ENCODE results near the gene SS18L1.

SS18L1 gene

DNA sequence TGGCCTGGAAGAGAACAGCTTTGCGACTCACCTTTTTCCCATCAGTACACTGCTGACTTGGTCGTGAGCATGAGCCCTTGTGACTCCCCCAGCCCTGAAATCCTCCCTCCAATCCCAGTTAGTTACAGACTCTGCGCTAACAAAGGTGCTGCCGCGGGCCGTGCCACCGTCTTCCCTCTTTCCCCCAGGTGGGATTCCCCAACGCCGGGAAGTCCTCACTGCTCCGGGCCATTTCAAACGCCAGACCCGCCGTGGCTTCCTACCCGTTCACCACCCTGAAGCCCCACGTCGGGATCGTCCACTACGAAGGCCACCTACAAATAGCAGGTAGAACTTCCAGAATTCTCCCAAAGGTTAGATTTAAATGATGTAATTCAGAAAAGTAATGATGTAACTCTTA is 55.4 kb downstream of the SS18L1 start:
- DNase-seq, result no peak

DNA sequence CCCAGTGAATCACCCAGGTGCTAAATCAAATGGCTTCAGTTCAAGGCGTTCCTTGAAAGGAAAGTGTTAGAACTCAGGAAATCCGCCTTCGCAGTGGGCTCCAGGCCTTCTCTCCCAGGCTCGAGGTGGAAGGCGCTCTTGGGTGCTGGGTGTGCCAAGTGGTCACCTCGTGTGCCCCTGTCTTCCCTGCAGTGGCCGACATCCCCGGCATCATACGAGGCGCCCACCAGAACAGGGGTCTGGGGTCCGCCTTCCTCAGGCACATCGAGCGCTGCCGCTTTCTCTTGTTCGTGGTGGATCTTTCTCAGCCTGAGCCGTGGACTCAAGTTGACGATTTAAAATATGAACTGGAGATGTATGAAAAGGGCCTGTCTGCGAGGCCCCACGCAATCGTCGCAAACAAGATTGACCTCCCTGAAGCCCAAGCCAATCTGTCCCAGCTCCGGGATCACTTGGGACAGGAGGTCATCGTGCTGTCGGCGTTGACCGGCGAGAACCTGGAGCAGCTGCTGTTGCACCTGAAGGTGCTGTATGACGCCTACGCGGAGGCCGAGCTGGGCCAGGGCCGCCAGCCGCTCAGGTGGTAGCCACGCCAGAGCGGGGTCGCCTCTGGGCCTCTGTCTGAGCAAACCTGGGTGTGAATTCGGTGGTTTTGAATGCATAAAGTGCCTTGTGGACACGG is 57.1 kb downstream of the SS18L1 start:
- no peak for DNase-seq

DNA sequence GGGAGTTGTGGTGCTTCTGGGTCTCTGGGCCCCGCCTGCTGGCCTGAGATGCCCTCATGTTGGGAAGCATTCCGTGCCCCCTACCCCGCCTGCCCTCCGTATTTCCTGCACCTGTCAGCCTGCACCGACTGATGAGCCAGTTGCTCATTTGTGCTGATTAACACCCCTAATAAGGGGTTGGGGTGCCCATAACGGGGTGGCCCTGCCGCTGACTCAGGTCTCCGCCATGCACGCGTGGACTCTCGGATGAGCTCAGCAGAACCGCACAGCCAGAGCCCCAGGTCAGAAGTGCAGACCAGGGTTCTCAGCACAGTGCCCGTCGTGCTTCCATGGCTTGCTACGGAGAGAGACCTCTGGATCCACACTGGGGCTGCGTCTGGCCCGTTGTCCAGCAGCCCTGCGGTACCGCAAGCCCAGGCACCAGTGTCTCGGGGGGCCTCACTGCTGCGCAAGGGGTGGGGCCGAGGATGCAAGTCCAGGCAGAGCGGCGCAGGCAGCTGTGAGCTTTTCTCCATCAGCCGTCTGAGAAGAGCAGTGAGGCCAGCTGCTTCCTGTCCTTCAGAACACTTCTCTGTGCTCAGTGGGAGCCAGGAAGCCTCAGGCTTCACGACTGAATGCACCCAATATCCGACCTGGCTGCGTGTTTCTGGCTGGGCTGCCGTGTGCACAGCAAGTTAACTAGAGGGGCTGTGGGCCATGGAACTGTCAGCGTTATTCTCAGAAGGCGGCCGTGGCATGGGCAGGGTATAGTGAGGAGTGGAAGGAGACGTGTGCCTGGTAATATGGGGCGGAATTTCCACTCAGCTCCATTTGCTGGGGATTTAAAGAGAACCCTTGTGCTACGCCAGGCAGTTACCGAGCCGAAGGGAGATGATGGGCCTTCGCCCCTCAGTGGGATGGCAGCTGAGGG is 57.9 kb downstream of the SS18L1 start:
- no peak for DNase-seq

DNA sequence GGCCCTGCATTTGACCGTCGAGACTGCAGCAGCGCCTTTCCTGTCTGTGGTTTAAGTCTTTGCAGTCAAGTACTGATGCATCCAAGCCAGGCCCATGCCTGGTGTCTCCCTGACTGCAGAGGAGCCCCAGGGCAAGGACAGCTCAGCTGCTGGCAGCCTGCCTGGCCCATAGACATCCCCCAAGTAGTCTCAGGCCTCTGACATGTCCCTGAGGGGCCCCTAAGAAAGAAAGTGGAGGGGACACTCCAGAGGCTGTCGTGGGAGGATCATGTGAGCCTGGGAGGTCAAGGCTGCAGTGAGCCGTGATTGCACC is 58.5 kb downstream of the SS18L1 start:
- no peak for DNase-seq

DNA sequence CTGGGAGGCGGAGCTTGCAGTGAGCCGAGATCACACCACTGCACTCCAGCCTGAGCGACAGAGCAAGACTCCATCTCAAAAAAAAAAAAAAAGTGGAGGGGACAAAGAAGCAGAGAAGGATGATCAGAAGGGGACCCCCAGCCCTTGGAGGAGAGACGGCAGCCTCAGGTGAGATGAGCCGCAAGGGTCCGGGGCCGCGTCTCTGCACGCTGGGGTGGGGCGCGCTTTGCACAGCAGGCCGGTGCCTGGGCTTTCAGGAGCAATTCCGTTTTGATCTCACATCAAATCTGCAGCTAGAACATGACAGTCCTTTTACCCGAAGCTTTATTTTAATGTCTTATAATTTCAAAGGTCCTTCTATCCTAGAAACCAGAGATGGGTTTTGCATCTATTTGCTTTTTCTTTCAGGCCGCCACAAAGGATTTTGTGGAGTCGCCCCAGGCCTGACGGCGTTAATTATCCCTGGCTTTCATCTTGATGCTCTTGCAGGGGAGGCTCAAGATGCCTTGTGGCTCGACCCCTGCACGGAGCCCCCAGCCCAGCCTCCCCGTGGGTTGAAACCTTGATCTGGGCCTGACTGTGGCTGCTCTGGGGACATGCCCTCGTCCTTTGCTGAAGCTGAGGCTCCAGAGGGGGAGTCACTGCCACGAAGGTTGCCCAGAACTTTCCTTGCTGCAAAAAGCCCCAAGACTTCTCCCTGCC is 59.3 kb downstream of the SS18L1 start:
- DNase-seq, result no peak

DNA sequence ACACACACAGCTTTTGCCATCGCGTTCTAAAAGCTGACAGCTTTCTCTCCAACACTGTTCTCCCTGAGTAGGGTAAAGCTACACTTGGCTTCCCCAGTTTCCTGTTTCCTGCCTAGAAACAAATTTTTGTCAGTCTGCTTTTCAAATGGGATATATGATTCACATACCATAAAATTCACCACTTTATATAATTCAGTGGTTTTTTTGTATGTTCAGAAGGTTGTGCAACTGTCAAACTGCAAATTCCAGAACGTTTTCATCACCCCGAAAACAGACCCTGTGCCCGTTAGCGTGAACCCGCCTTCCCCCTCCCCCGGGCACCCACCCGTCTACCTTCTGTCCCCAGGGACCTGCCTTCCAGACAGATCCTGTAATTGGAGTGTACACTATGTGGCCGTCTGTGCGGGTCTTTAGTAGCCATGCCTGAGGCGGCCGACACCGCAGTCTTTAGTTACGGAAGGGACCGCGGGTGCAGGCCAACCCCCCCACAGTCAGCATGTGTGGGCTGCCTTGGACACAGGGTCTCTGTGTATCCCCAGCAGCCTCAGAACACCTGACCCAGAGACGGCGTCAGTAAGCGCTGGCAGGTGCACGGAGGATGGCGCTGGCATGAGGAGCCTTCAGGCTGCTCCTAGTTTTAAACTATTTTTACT is 59.9 kb downstream of the SS18L1 start:
- no peak for DNase-seq

DNA sequence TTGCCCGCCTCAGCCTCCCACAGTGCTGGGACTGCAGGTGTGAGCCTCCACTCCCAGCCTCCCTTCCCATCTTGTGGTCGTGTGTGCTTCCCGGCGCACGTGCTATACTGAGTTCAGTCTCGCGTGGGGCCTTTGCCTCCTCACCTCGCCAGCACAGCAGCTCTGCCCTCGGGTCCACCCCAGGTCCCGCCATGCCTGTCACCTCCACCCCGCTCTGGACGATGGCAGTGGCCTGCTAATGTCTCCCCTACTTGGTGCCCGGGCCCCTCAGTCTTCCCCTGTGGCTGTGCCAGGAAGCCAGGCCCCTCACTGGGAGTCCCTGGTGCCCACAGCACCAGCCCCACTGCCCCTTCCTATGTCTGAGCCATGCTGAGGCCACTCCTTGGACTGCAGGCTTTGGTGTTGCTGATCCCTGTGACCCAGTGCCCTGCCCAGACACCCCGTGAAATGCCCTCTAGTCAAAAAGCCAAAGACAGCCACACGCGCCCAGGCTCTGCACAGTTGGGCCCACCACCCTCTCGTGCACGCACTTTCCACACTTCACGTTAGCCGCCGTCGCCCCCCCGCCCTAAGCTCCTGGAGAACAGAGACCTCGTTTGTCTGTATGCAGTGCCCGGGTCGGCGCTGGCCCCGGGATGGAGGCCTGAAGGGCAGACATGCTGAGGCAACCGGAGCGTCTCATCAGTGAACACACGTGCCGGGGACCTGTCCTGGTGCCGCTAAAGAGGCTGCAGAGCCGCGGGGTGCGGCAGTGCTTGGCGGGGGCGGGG is 62.2 kb downstream of the SS18L1 start:
- DNase-seq, result no peak

DNA sequence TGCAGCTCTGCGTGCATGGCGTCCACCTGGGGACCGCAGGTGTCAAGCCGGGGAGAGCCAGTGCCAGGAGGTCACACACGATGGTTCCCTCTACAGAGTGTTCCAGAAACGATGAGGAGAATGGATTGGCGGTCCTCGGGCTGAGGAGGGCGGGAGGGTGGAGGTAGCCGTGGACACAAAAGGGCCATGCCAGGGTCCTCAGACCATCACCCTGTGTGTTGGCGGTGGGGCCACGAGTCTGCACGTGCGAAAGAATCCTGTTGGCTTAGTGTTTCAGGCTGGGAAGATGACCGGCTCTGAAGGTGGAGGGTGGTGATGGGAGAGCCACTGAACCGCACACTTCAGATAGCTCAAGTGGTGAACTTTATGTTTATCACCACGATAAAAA is 62.8 kb downstream of the SS18L1 start:
- no peak for DNase-seq

DNA sequence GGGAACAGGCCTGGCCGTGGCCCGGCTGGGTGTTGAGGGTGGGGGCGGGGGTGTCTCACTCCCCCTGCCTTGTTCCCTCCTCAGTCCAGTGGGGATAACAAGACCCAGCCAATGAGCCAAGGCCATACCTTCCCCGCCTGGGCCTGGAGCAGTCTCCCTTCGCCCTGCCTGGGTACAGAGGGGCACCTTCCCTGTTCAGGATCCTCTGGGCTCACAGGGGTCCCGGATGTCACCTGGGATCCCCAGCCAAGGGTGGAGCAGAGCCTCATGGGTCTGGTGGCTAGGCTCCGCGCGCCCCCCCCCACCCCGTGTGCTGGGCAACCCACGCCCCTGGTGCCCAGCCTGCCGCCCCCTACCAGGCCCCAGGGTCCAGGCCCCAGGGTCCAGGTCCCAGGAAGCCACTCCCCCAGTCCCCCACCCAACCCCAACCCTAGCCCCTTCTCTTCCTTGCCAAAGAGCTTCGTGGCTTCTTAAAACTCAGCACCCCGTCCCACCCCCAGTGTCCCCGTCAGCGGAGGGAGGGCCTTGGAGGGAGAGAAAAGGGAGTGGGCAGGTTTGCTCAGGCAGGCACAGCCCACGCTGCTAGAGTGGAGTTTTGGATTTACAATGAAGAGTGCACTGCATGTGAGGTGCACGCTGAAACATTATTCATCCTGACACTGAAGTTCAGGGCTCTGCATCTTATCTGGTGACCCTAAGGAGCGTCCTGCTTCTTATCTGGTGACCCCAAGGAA is 64.7 kb downstream of the SS18L1 start:
- no peak for DNase-seq

DNA sequence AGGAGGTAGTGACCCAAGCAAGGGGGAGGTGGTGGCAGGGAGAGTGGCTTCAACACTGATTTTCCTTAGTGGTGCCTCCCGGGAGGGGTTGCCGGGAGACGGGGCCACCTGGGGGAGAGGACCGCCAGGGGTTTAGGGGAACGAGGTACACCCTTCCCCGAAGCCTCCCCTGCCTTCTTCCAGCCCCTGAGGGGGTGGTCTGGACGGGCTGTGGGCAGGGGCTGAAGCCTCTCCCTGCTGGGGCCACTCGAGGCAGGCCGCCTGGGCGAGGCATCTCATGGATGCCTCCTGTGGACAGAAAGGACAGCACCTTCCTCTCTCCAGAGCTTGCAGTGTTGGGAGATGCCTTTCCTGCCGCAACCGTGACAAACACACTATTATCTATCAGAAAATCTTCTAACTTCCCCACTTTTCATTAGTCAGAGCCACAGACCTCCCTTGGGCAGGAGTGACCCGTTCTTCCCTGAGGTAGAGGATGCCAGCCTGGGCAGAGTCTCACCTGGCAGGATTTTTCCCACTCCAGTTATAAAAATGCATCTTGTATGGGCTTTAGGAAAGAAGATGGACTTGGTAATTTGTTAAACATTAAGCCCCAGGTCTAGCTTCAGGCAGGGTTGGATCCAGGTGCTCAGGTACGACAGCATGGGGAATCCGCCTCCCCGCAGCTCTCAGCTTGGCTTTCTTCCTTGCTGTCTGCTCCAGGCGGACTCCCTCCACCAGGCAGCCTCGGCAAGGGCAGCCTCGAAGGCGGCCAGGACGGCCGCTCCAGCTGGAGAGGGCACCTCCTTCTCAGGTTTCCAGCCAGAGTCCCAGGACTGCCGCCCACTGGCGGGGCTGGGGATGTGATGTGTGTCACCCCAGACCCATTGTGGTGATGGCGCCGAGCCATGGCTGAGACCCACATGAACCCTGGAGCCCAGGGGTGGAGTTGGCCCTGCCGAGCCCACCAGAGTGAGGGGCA is 65.5 kb downstream of the SS18L1 start:
- DNase-seq, result no peak

DNA sequence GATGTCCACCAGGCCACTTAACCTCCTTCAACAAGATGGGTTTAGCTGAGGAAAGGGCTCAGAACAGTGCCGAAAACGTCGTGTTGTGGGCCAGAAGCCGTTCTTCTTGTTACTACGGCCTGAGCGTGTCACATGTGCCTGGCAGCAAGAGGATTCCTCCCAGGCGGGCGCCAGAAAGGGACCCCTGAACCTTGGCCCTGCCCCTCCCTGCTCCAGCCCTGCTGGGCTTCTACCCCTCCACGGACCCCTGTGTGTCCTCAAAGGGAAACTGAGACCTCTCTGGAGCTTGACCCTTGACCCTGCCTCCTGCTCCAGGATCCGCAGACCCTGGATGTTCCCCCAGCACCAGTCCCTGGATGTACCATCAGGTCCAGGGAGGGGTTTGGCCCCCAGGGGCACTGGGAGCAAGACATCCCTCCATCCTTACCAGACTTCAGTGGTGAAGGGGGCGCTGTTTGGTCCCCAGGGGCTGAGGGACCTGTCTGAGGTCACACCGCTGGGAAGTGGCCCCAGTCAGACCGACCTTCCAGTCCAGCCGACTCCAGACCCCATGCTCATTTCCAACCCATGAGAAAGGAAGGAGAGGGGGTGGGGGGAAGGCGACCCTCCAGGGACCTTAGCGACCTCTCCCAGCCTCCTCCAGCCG is 66.4 kb downstream of the SS18L1 start:
- DNase-seq, result no peak

DNA sequence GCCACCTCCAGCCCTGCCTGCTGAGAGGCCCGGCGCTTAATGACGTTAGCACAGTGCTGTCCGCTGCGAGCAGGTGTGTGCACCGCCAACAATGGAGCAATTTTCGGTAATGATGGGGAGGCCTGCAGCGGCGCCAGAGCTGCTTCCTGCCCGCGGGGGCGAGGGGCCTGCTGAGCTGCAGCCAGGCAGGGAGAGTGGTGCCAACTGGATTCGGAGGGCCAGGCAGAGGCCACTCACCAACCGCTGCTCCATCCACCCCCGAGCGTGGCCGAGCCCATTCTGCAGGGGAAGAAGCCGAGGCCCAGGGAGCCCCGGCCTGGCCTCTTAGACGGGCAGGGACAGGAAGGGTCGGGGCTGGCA is 66.9 kb downstream of the SS18L1 start:
- DNase-seq, result no peak

DNA sequence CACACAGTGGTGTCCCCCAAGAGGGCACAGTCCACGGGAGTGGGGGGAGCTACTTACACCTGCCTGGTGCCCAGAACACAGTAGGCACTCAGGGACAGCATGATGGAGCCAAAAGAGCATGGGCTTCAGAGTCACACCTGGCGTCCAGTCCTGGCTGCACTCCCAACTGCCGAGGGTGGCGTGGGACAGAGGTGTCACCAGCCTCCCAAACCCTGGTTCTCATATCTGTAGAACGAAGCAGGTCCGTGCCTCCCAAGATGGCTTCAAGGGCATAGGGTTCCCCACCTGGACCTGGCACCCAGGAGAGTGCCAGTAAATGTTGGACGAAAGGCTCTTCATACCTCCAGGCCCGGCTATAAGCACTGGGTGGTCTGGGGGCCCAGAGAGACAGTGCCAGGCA is 67.6 kb downstream of the SS18L1 start:
- no peak for DNase-seq

DNA sequence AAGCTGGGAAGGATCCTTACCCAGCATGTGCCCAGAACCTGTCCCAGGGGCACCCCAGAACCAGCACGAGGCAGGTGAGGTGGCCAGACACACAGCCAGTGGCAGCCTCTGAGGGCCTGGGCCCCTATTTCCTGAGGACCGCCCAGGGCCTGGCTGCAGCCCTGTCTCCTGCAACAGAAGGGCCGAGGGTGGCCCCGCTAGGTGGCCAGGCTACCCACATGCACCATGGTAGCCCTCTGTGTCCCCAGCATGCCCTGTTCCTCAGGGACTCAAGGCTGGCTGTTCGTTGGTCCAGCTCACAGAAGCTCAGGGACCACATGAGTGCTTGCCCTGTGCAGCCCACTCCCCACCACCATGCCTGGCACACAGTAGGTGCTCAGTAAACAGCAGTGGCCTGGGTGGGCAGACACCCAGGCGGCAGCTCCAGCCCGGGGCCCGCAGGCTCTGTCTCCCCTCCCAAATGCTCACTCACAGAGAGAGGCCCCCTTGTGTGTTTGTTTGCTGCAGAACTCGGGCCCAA is 68.3 kb downstream of the SS18L1 start:
- DNase-seq, result no peak

DNA sequence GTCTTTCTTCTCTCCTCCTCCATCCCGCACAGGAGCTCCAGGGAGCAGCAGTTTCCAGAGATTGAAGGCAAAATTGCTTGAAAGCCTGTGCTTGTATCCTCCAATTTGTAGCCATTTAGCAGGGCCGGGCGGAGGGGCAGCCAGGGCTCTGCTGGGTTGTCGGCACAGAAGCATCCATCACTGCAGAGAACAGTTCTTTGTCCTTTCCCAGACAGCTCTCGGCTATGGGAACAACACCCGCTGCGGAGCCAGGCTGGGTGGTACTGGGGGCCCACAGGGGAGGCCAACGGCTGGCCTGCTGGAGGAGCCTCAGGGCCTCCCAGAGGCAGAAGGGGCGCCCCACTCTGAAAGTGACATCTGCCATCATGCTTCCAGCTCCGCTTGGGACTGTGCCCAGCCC is 68.7 kb downstream of the SS18L1 start:
- DNase-seq, result no peak

DNA sequence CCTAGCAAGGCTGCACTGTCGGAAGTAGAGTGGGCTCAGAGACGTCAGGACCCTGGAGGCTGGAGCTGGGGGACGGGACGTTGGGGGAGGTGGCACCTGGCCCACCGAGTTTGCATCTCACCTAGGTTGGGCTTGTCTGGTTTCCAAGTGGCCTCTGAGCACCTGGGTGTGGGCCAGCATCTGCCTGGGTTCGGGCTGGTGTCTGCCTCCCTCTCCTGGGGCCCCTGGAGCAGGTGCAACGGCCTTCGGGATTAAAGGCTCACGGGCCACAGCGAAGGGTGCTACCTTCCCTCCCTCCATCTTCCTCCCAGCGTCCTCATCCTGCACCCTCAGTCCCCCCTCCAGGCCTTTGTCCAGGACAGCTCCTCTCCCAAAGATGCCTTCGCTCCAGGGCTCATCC is 70.5 kb downstream of the SS18L1 start:
- no peak for DNase-seq

DNA sequence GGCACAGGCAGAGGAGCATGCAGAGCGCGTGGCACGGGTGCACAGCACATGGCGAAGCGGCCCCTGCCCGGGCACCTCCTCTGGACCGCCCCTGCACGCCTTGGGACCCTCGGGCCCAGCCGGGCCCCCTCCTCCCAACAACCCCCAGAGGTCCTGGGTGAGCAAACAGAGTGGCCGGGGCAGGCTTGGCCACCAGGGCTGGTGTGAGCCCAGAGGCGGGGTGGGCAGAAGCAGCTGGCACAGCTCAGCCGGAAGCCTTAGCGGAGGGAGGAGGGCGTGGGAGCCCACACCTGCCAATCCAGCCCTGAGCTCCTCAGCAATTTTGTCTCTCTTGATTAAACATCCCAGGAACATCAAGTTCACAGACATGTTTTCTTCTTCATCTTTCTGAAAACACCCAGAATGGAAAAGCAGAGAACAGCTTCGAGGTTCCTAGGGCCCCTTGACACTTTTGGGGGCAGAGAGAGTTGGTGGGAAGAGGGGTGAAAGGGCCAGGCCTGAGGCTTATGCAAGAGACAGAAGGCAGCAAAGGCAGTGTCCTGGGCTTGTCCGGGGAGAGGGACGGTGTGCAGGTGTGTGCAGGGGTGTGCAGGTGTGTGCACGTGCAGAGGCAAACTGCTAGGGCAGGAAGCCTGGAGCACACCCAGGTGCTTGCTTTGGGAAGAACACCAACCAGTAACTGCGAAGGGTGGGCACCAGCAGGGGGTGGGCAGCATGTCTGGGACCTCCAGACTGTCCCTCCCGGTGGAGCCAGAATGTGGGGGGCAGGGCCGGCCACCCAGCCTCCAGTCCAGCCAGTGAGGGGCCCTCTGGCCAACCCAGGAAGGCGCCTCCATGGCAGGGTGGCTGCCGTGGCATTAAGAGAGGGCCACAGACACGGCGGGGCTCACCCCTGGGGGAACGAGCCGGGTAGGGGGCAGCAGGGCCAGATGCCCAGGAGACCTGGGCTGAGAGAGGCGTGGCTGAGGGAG is 71.7 kb downstream of the SS18L1 start:
- no peak for DNase-seq

DNA sequence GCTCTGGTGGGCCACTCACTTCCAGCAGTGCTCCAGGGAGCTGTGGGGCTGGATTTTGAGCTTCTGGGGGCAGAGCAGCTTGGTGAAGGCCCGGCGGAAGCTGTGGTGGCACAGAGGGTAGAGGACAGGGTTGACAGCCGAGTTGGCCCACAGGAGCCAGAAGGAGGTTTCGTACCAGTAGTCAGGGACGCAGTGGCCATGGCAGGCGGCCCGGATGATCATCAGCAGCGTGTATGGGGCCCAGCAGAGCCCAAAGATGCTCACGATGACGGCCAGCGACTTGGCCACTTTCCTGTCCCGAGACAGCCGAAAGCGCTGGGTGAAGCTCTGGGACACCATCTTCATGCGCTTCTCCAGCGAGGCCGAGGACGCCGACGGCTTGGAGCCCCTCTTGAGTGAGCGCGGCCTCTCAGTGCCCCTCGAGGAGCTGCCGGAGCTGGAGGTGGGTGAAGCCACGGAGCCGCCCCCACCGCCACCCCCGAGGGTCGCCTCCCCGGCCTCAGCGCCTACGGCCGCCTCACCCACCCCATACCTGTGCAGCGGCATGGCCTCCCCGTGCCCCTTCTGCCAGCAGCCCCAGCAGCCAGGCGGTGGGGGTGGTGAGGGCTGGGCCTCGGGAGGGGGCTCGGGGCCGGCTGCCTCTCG is 72.5 kb downstream of the SS18L1 start:
- no peak for DNase-seq

Measured in GF-D8 (cell line).